GM13977 (cell line): ENCODE data around the gene HPN.

Experiments used
- DNase-seq: peaks from one replicate; pipeline ENCODE4 v3.0.0; 2012; ENCODE audit warnings: low spot score
- CTCF ChIP-seq: IDR thresholded peaks from 2 replicates; pipeline ENCODE4 v1.5.1; 2012; ENCODE audit warnings: mild to moderate bottlenecking, control low read depth; ENCODE audit not compliant: insufficient read depth; ENCODE audit errors: extremely low read depth, missing control alignments
- in situ Hi-C: fragments of 300-500 bp; cut with MboI; formaldehyde crosslinking; loops from one replicate; pipeline ENCODE4 v1.12.0; 2022; ENCODE audit warnings: low sequenced_read_pairs, low pct_unique_long_range_greater_than_20kb, mixed read lengths, inconsistent platforms; ENCODE audit not compliant: unreplicated experiment

Gene HPN

GRCh38 chr19:35015270-35015953 is 26.1 kb upstream of the HPN start:
- in situ Hi-C loops = loop anchor here (10.0 kb wide), 1 partner anchor 51 kb away; the partner anchor contains the start of gene ZNF792
- no peak for DNase-seq
- no peak for TF ChIP-seq CTCF

- no peak for DNase-seq
- in situ Hi-C loops = loop anchor here (10.0 kb wide), 1 partner anchor 51 kb away; the partner anchor contains the start of gene ZNF792
- TF ChIP-seq CTCF = no peak
These were observed 25.6 kb upstream of the HPN start for GRCh38 chr19:35015954-35016351.

GRCh38 chr19:35017507-35017906 is 24.0 kb upstream of the HPN start:
- in situ Hi-C loops = loop anchor here (10.0 kb wide), 1 partner anchor 53 kb away; the partner anchor contains the start of gene ZNF792
- no peak for DNase-seq
- TF ChIP-seq CTCF = no peak

GRCh38 chr19:35018379-35018778 is 23.1 kb upstream of the HPN start:
- TF ChIP-seq CTCF = no peak
- DNase-seq = no peak
- in situ Hi-C loops = loop anchor here (10.0 kb wide), 1 partner anchor 54 kb away; the partner anchor contains the start of gene ZNF792

GRCh38 chr19:35019144-35019543 is 22.4 kb upstream of the HPN start:
- no peak for DNase-seq
- TF ChIP-seq CTCF = no peak
- in situ Hi-C loops = loop anchor here (10.0 kb wide), 1 partner anchor 54 kb away; the partner anchor contains the start of gene ZNF792

GRCh38 chr19:35021016-35021415 is 20.5 kb upstream of the HPN start:
- TF ChIP-seq CTCF = no peak
- no peak for DNase-seq
- in situ Hi-C loops = no loop called here
